CD14-positive monocyte (primary cell): ENCODE measurements around the gene SLC13A3. TPM values are rescaled to one million over a fixed set of nuclear protein-coding genes. Genes with fewer than 3 reads are reported as not detected.

ENCODE experiments used
- DNase-seq, 3 donors: peaks; one replicate each; pipeline ENCODE4 v3.0.0-alpha.2; 2011 to 2022
- H2AFZ ChIP-seq: 2 replicates; pipeline ENCODE4 v1.6.0; 2012; ENCODE audit warnings: mild to moderate bottlenecking, low read depth, low read length, inconsistent platforms; ENCODE audit not compliant: insufficient read depth, poor library complexity, severe bottlenecking
- H3K27ac ChIP-seq, 2 donors: 1 replicate in 1 of 2; 2 replicates in 1 of 2; pipeline ENCODE4 v1.5.1; 2012 to 2013; ENCODE audit warnings: low read length in 2 of 2, control low read depth in 1 of 2, inconsistent platforms in 1 of 2, low read depth in 1 of 2, mild to moderate bottlenecking in 1 of 2
- H3K27me3 ChIP-seq, 2 donors: one replicate each; pipeline versions ENCODE4 v1.6.0 to v1.6.1; 2011 to 2013; ENCODE audit warnings: low read length in 2 of 2; ENCODE audit not compliant: control insufficient read depth in 2 of 2, insufficient read depth in 2 of 2
- H3K36me3 ChIP-seq, 2 donors: replicated peaks in 1 of 2; 1 replicate in 1 of 2; 2 replicates in 1 of 2; pipeline versions ENCODE4 v1.5.1 to v1.6.1; 2012 to 2013; ENCODE audit warnings: low read length in 2 of 2, control low read depth in 1 of 2, inconsistent platforms in 1 of 2, mild to moderate bottlenecking in 1 of 2; ENCODE audit not compliant: insufficient read depth in 2 of 2, control insufficient read depth in 1 of 2
- H3K4me1 ChIP-seq, 2 donors: 1 replicate in 1 of 2; 2 replicates in 1 of 2; pipeline versions ENCODE4 v1.5.1 to v1.6.1; 2012 to 2013; ENCODE audit warnings: low read length in 2 of 2, control low read depth in 1 of 2, inconsistent platforms in 1 of 2, mild to moderate bottlenecking in 1 of 2, moderate library complexity in 1 of 2; ENCODE audit not compliant: insufficient read depth in 2 of 2, control insufficient read depth in 1 of 2
- H3K4me2 ChIP-seq: replicated peaks from 2 replicates; pipeline ENCODE3; 2012; ENCODE audit warnings: low read length, moderate library complexity, mild to moderate bottlenecking; ENCODE audit not compliant: poor library complexity, severe bottlenecking; ENCODE audit errors: extremely low read depth
- H3K4me3 ChIP-seq, 3 experiments: fragments of 200-600 bp in 1 of 3; sonication (generic) in 1 of 3; replicated peaks in 1 of 3; 1 replicate in 2 of 3; 2 replicates in 1 of 3; pipeline ENCODE4 v1.5.1; 2011 to 2013; ENCODE audit warnings: low read length in 3 of 3, mild to moderate bottlenecking in 3 of 3, control low read depth in 2 of 3, low read depth in 2 of 3, inconsistent platforms in 1 of 3, moderate library complexity in 1 of 3
- H3K79me2 ChIP-seq: 2 replicates; pipeline ENCODE4 v1.6.0; 2012; ENCODE audit warnings: mild to moderate bottlenecking, control low read depth, inconsistent platforms, low read length, moderate library complexity; ENCODE audit not compliant: insufficient read depth
- H3K9ac ChIP-seq: 2 replicates; pipeline ENCODE4 v1.6.0; 2017; ENCODE audit warnings: low read length, mild to moderate bottlenecking; ENCODE audit not compliant: insufficient read depth, poor library complexity, severe bottlenecking
- H3K9me3 ChIP-seq, 2 donors: replicated peaks in 1 of 2; 1 replicate in 1 of 2; 2 replicates in 1 of 2; pipeline versions ENCODE4 v1.5.1 to v1.6.1; 2012 to 2013; ENCODE audit warnings: low read length in 2 of 2, control low read depth in 1 of 2; ENCODE audit not compliant: control insufficient read depth in 1 of 2, insufficient read depth in 1 of 2
- H4K20me1 ChIP-seq: 2 replicates; pipeline ENCODE4 v1.6.0; 2012; ENCODE audit warnings: mild to moderate bottlenecking, low read length, control low read depth, moderate library complexity; ENCODE audit not compliant: insufficient read depth
- H3K27ac Mint-ChIP-seq, 7 donors: one replicate each; pipeline ENCODE4 v1.8.0; 2020; ENCODE audit warnings: mild to moderate bottlenecking in 7 of 7, mixed read lengths in 7 of 7, moderate library complexity in 6 of 7, inconsistent platforms in 2 of 7
- H3K27me3 Mint-ChIP-seq, 3 donors: one replicate each; pipeline ENCODE4 v1.8.0; 2021 to 2022; ENCODE audit warnings: low read depth in 3 of 3, mild to moderate bottlenecking in 3 of 3, mixed read lengths in 3 of 3, moderate library complexity in 3 of 3, inconsistent platforms in 1 of 3
- H3K36me3 Mint-ChIP-seq, 2 donors: one replicate each; pipeline ENCODE4 v1.8.0; 2020; ENCODE audit warnings: mixed read lengths in 2 of 2, inconsistent platforms in 1 of 2, mild to moderate bottlenecking in 1 of 2
- H3K4me1 Mint-ChIP-seq: one replicate; pipeline ENCODE4 v1.8.0; 2020; ENCODE audit warnings: mild to moderate bottlenecking, mixed read lengths
- H3K4me3 Mint-ChIP-seq, 2 donors: one replicate each; pipeline ENCODE4 v1.8.0; 2020; ENCODE audit warnings: mild to moderate bottlenecking in 2 of 2, mixed read lengths in 2 of 2, moderate library complexity in 1 of 2
- H3K9me3 Mint-ChIP-seq, 7 donors: one replicate each; pipeline ENCODE4 v1.8.0; 2020 to 2022; ENCODE audit warnings: mixed read lengths in 7 of 7, mild to moderate bottlenecking in 6 of 7, moderate library complexity in 6 of 7, inconsistent platforms in 2 of 7
- WGBS: methylation state at CpG from one replicate; pipeline ENCODE4 v1.1.5; 2013; ENCODE audit warnings: missing lambda C conversion rate; ENCODE audit not compliant: insufficient coverage; 5-methylcytosine and 5-hydroxymethylcytosine counted together
- intact Hi-C, 2 donors: fragments of 100-400 bp; cut with micrococcal nuclease; formaldehyde crosslinking; loops; one replicate each; pipeline versions ENCODE4 v1.15.0 to v1.15.1; 2023
- polyA plus RNA-seq, 3 donors: library from polyadenylated mRNA; depleted of rRNA in 1 of 3; unstranded in 2 of 3; stranded (reverse) in 1 of 3; fragments of 300-500 nt in 2 of 3; fragments of >200 nt in 1 of 3; fragmentation: Illumina TruSeq in 2 of 3; gene quantifications; 1 replicate in 2 of 3; 2 replicates in 1 of 3; pipeline ENCODE4 v1.2.3, GENCODE V29; 2012 to 2021
- TF ChIP-seq, protein P1 (sequence below): fragments of 200-600 bp; IDR thresholded peaks from one replicate; pipeline ENCODE4 v1.8.0; 2022; ENCODE audit warnings: antibody characterized with exemption, mild to moderate bottlenecking

SLC13A3 gene
- polyA plus RNA-seq, 3 donors = 0.04 TPM; not detected in 2

DNA sequence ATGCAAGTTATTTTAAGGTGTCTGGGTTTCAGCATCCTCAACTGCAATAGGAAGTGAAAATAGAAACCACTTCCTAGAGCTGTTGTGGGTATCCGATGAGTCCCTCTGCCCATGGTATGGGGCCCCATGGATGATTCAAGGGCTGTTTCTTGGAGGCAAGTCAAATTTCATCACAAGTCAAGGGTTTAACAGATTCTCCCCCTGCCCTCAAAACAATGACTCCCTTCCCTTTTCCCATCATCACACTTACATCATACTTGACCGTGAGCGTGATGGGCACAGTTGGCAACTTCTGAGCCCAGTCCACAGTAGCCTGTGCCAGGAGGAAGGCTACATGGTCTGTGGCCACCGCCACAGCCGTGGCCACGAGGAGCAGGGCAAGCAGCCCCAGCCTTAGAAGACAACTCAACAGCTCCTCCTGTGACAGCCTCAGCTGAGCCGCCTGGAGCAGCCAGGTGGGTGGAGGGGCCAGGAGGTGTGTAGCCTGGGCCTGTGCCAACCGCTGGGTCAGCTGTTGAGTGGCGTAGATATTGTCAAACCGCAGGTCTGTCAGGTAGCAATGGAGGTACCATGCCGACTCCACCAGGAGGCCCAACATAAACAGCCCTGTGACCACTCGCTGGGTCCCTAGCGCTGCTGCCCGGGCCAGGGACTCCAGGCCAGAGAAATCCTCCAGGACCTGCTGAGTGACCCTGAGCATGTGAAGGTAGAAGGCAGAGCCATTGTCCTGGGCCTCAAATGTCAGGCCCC, 106.0 kb downstream of the SLC13A3 start:
- Histone ChIP-seq H2AFZ (no peak overlapping the region), H3K79me2 (no peaks in the 10 kb centered on the region), H4K20me1 (no peaks in the 10 kb centered on the region), H3K9me3 (no peaks in the 10 kb centered on the region), H3K9ac (no peak overlapping the region), H3K27ac (peak overlapping the region in 1 of 2 donors; percentile 26), H3K4me1 (peaks cover 20 to 21% of the 10 kb centered on the region in 2 donors), H3K27me3 (peaks cover 16 to 44% of the 10 kb centered on the region in 2 donors), H3K4me2 (peak overlapping the region; percentile 6), H3K4me3 (no peak overlapping the region), H3K36me3 (no peaks in the 10 kb centered on the region)
- TF ChIP-seq, protein P1, sequence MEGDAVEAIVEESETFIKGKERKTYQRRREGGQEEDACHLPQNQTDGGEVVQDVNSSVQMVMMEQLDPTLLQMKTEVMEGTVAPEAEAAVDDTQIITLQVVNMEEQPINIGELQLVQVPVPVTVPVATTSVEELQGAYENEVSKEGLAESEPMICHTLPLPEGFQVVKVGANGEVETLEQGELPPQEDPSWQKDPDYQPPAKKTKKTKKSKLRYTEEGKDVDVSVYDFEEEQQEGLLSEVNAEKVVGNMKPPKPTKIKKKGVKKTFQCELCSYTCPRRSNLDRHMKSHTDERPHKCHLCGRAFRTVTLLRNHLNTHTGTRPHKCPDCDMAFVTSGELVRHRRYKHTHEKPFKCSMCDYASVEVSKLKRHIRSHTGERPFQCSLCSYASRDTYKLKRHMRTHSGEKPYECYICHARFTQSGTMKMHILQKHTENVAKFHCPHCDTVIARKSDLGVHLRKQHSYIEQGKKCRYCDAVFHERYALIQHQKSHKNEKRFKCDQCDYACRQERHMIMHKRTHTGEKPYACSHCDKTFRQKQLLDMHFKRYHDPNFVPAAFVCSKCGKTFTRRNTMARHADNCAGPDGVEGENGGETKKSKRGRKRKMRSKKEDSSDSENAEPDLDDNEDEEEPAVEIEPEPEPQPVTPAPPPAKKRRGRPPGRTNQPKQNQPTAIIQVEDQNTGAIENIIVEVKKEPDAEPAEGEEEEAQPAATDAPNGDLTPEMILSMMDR = no peak
- H3K27me3 Mint-ChIP-seq = peaks cover 27 to 30% (median 30%) of the 10 kb centered on the region in 3 donors
- peaks cover 0 to 4% (median 0%) of the 10 kb centered on the region in 7 donors for H3K9me3 Mint-ChIP-seq
- H3K36me3 Mint-ChIP-seq = no peaks in the 10 kb centered on the region
- peaks cover 19% of the 10 kb centered on the region for H3K4me1 Mint-ChIP-seq
- 49% methylated on average over 13 of the region's 14 CpGs for WGBS
- peak overlapping the region; percentile 61 to 91 (median 76) for H3K27ac Mint-ChIP-seq
- peak overlapping the region in 1 of 2 donors; percentile 68 for H3K4me3 Mint-ChIP-seq
- DNase-seq = peak; percentile 91 to 97 (median 92)
- intact Hi-C loops = loop anchor here in 1 of 2 donors (5.0 kb wide), 1 partner anchor 87 kb away; no protein-coding TSS in a partner anchor

DNA sequence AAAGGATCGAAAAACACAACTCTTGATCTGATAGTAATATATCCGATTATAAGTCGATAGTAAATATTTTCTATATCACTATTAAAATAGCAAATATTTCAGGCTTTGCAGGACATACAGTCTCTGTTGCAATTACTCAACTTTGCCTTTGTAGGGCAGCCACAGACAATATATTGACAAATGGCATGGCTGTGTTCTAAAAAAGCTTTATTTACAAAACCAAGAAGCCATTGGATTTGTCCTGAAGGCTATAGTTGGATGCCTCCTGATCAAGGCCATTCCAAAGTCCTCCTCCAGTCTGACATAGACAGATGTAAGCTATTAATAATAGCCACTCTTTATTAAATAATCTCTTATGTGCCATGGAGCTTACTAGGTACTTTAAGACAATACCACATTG, 106.7 kb downstream of the SLC13A3 start:
- no peak for DNase-seq
- Histone ChIP-seq H2AFZ (no peak overlapping the region), H3K27me3 (peaks cover 20 to 46% of the 10 kb centered on the region in 2 donors), H3K4me2 (no peak overlapping the region), H3K9ac (no peak overlapping the region), H3K9me3 (no peaks in the 10 kb centered on the region), H3K4me1 (peaks cover 20 to 21% of the 10 kb centered on the region in 2 donors), H3K4me3 (no peak overlapping the region), H4K20me1 (no peaks in the 10 kb centered on the region), H3K79me2 (no peaks in the 10 kb centered on the region), H3K36me3 (no peaks in the 10 kb centered on the region), H3K27ac (no peak overlapping the region)
- TF ChIP-seq, protein P1 = no peak
- Mint-ChIP-seq H3K4me1 (peaks cover 17% of the 10 kb centered on the region), H3K9me3 (peaks cover 0 to 4% (median 0%) of the 10 kb centered on the region in 7 donors), H3K36me3 (no peaks in the 10 kb centered on the region), H3K27ac (peak overlapping the region in 2 of 7 donors; percentile 31 to 64), H3K4me3 (no peak overlapping the region), H3K27me3 (peaks cover 25 to 31% (median 30%) of the 10 kb centered on the region in 3 donors)
- WGBS = no CpG with 5 or more reads among the region's 3 CpGs
- intact Hi-C loops = no loop called here
